Caco-2 (cell line): ENCODE data around the gene CABP2. TPM values are rescaled to one million over a fixed set of nuclear protein-coding genes. Genes with fewer than 3 reads are reported as not detected.

Experiments used
- BruUV-seq: library from RNA; stranded (reverse); fragments of 400-500 nt; replicated peaks from 2 replicates; lab custom pipeline; 2021; lab: Mats Ljungman, UMichigan
- CTCF ChIA-PET: fragments of 300-600 bp; sonication (Branson Sonifier 250); formaldehyde crosslinking; loops from one replicate; lab custom pipeline; 2022; ENCODE audit warnings: antibody characterized with exemption; lab: Charles Lee
- POLR2A ChIA-PET: fragments of 300-600 bp; sonication (Branson Sonifier 250); formaldehyde crosslinking; loops from one replicate; lab custom pipeline; 2022; ENCODE audit warnings: antibody characterized with exemption; lab: Charles Lee
- DNase-seq, 2 experiments: peaks; one replicate each; pipeline versions ENCODE4 v3.0.0 to v3.0.0-alpha.2; 2020 to 2022
- H3K27me3 ChIP-seq: replicated peaks from 2 replicates; pipeline ENCODE4 v1.6.0; 2011; ENCODE audit warnings: low read length; ENCODE audit not compliant: control insufficient read depth, insufficient read depth
- H3K36me3 ChIP-seq: 2 replicates; pipeline ENCODE4 v1.5.1; 2011; ENCODE audit warnings: low read length; ENCODE audit not compliant: control insufficient read depth, insufficient read depth
- H3K4me1 ChIP-seq: fragments of 250-450 bp; sonication (Bioruptor Pico); 2 replicates; pipeline ENCODE4 v1.5.1; 2020; ENCODE audit warnings: mild to moderate bottlenecking
- H3K4me3 ChIP-seq: 2 replicates; pipeline ENCODE4 v1.5.1; 2011; ENCODE audit warnings: low read depth, mild to moderate bottlenecking, control low read depth, low read length
- H3K9me3 ChIP-seq: fragments of 250-450 bp; sonication (Bioruptor Pico); 2 replicates; pipeline ENCODE4 v1.5.1; 2020; ENCODE audit warnings: mild to moderate bottlenecking, moderate library complexity
- H3K27ac Mint-ChIP-seq: one replicate; pipeline ENCODE4 v1.8.0; 2022; ENCODE audit warnings: mixed read lengths; ENCODE audit not compliant: unreplicated experiment
- H3K27me3 Mint-ChIP-seq: one replicate; pipeline ENCODE4 v1.8.0; 2022; ENCODE audit warnings: mixed read lengths; ENCODE audit not compliant: insufficient read depth, unreplicated experiment
- H3K36me3 Mint-ChIP-seq: one replicate; pipeline ENCODE4 v1.8.0; 2022; ENCODE audit warnings: mild to moderate bottlenecking, mixed read lengths; ENCODE audit not compliant: insufficient read depth, unreplicated experiment
- H3K4me1 Mint-ChIP-seq: one replicate; pipeline ENCODE4 v1.8.0; 2022; ENCODE audit warnings: low read depth, mixed read lengths; ENCODE audit not compliant: unreplicated experiment
- H3K4me3 Mint-ChIP-seq: one replicate; pipeline ENCODE4 v1.8.0; 2022; ENCODE audit warnings: mild to moderate bottlenecking, moderate library complexity, mixed read lengths; ENCODE audit not compliant: unreplicated experiment
- H3K9me3 Mint-ChIP-seq: one replicate; pipeline ENCODE4 v1.8.0; 2022; ENCODE audit warnings: mixed read lengths; ENCODE audit not compliant: unreplicated experiment
- CTCF ChIP-seq, 2 experiments: fragments of 200-600 bp in 1 of 2; IDR thresholded peaks; 1 replicate in 1 of 2; 2 replicates in 1 of 2; pipeline versions ENCODE4 v1.5.1 to v1.8.0; 2011 to 2022; ENCODE audit warnings: antibody characterized with exemption in 1 of 2, control low read depth in 1 of 2, inconsistent platforms in 1 of 2, low read depth in 1 of 2, low read length in 1 of 2, mild to moderate bottlenecking in 1 of 2, moderate library complexity in 1 of 2; ENCODE audit not compliant: insufficient read depth in 1 of 2, severe bottlenecking in 1 of 2, unreplicated experiment in 1 of 2
- intact Hi-C: fragments of 100-400 bp; cut with micrococcal nuclease; formaldehyde crosslinking; loops from one replicate; pipeline ENCODE4 v1.10.0; 2022; ENCODE audit not compliant: unreplicated experiment
- microRNA-seq: library from miRNA; unstranded; fragments of <30 nt; microRNA quantifications from one replicate; pipeline ENCODE4 v1.2.0, GENCODE V29; 2022
- total RNA-seq: library from RNA; stranded (reverse); gene quantifications from 2 replicates; pipeline ENCODE4 v1.2.3, GENCODE V29; 2022

Gene CABP2
- total RNA-seq, 1 experiment from 2014 or later = not detected

GRCh38 chr11:67472882-67473281 is 50.4 kb downstream of the CABP2 start:
- ChIA-PET CTCF (interaction anchor here (0.7 kb wide), 1 partner anchor 52 kb away, joined by 4 read pairs; no protein-coding TSS in a partner anchor), POLR2A (no interaction called here)
- DNase-seq = no peak
- TF ChIP-seq CTCF (IDR thresholded peaks at IDR 0.05; ENCODE audit: insufficient read depth in 1 of 2, low read depth in 1 of 2, low read length in 1 of 2, severe bottlenecking in 1 of 2, unreplicated experiment in 1 of 2) = no peak
- Histone ChIP-seq H3K4me3 (no peak overlapping the region), H3K9me3 (no peaks in the 10 kb centered on the region), H3K36me3 (no peaks in the 10 kb centered on the region), H3K27me3 (no peaks in the 10 kb centered on the region), H3K4me1 (peaks cover 18% of the 10 kb centered on the region)
- H3K4me3 Mint-ChIP-seq = no peak overlapping the region
- BruUV-seq = no TSS peak
- H3K27ac Mint-ChIP-seq = no peak overlapping the region
- H3K27me3 Mint-ChIP-seq = no peaks in the 10 kb centered on the region
- no peaks in the 10 kb centered on the region for H3K9me3 Mint-ChIP-seq
- intact Hi-C loops = no loop called here
- H3K4me1 Mint-ChIP-seq = peaks cover 7% of the 10 kb centered on the region
- H3K36me3 Mint-ChIP-seq = peaks cover 8% of the 10 kb centered on the region

GRCh38 chr11:67470337-67471002 is 52.8 kb downstream of the CABP2 start:
- ChIA-PET POLR2A (no interaction called here), CTCF (interaction anchor here (3.8 kb wide), 1 partner anchor 69 kb away, joined by 38 read pairs; the partner anchor contains the start of gene PPP1CA)
- no peaks in the 10 kb centered on the region for H3K9me3 ChIP-seq
- H3K36me3 Mint-ChIP-seq = peaks cover 13% of the 10 kb centered on the region
- peaks cover 14% of the 10 kb centered on the region for H3K4me1 Mint-ChIP-seq
- no peak for DNase-seq
- H3K27me3 ChIP-seq = no peaks in the 10 kb centered on the region
- H3K4me1 ChIP-seq = peaks cover 16% of the 10 kb centered on the region
- no peak overlapping the region for H3K4me3 ChIP-seq
- no peak overlapping the region for H3K27ac Mint-ChIP-seq
- no peaks in the 10 kb centered on the region for H3K27me3 Mint-ChIP-seq
- no peak for TF ChIP-seq CTCF (IDR thresholded peaks at IDR 0.05; ENCODE audit: insufficient read depth in 1 of 2, low read depth in 1 of 2, low read length in 1 of 2, severe bottlenecking in 1 of 2, unreplicated experiment in 1 of 2)
- intact Hi-C loops = no loop called here
- no peaks in the 10 kb centered on the region for H3K36me3 ChIP-seq
- no TSS peak for BruUV-seq
- peak overlapping the region; percentile 94 for H3K4me3 Mint-ChIP-seq
- no peaks in the 10 kb centered on the region for H3K9me3 Mint-ChIP-seq

GRCh38 chr11:67469508-67469811 is 53.8 kb downstream of the CABP2 start:
- intact Hi-C loops = loop anchor here (1.0 to 2.0 kb wide), 7 partner anchors 14 to 80 kb away; partner anchors contain the start of genes AIP, CDK2AP2, CORO1B and PPP1CA
- Mint-ChIP-seq H3K27me3 (no peaks in the 10 kb centered on the region), H3K9me3 (no peaks in the 10 kb centered on the region), H3K27ac (peak overlapping the region; percentile 40), H3K36me3 (peaks cover 18% of the 10 kb centered on the region), H3K4me3 (peak overlapping the region; percentile 94), H3K4me1 (peaks cover 20% of the 10 kb centered on the region)
- DNase-seq = no peak
- BruUV-seq = no TSS peak
- no peak for TF ChIP-seq CTCF (IDR thresholded peaks at IDR 0.05; ENCODE audit: insufficient read depth in 1 of 2, low read depth in 1 of 2, low read length in 1 of 2, severe bottlenecking in 1 of 2, unreplicated experiment in 1 of 2)
- Histone ChIP-seq H3K4me1 (peaks cover 20% of the 10 kb centered on the region), H3K36me3 (no peaks in the 10 kb centered on the region), H3K27me3 (no peaks in the 10 kb centered on the region), H3K9me3 (no peaks in the 10 kb centered on the region), H3K4me3 (peak overlapping the region; percentile 69)
- ChIA-PET CTCF (interaction anchor here (0.6 to 3.8 kb wide), 4 partner anchors 30 to 138 kb away, joined by 3 to 38 read pairs (median 4); partner anchors contain the start of genes GSTP1 and PPP1CA), POLR2A (interaction anchor here (1.4 kb wide), 1 partner anchor 15 kb away, joined by 3 read pairs; no protein-coding TSS in a partner anchor)

Small RNA genes lying within 50 kb of the gene (microRNA-seq; reads per million reads assigned to microRNA genes)
- 1.1 reads per million for gene MIR6752

Other genes starting within 250 kb of the CABP2 start
- gene ANKRD13D, start 234.1 kb downstream of the CABP2 start, total RNA-seq = 83.3 and 88.6 TPM in 2 replicates
- 81.2 and 89.6 TPM in 2 replicates for gene SSH3, start 219.9 kb downstream of the CABP2 start, total RNA-seq
- gene POLD4, start 169.9 kb downstream of the CABP2 start, total RNA-seq = 29.8 and 30.8 TPM in 2 replicates
- gene CLCF1, start 149.8 kb downstream of the CABP2 start, total RNA-seq = 4.5 and 5.8 TPM in 2 replicates
- 55.1 and 63.5 TPM in 2 replicates for gene RAD9A, start 131.5 kb downstream of the CABP2 start, total RNA-seq
- 384 and 389 TPM in 2 replicates for gene PPP1CA, start 121.6 kb downstream of the CABP2 start, total RNA-seq
- 0.26 TPM in 1 of 2 replicates, not detected in the other for gene TBC1D10C, start 119.4 kb downstream of the CABP2 start, total RNA-seq
- gene CARNS1, start 107.8 kb downstream of the CABP2 start, total RNA-seq = 0.09 and 0.28 TPM in 2 replicates
- 109 and 116 TPM in 2 replicates for gene RPS6KB2, start 95.0 kb downstream of the CABP2 start, total RNA-seq
- 0.27 TPM in 1 of 2 replicates, not detected in the other for gene PTPRCAP, start 85.8 kb downstream of the CABP2 start, total RNA-seq
- 172 and 176 TPM in 2 replicates for gene CORO1B, start 80.0 kb downstream of the CABP2 start, total RNA-seq
- not detected in 2 replicates for gene GPR152, start 70.7 kb downstream of the CABP2 start, total RNA-seq
- gene CABP4, start 68.1 kb downstream of the CABP2 start, total RNA-seq = not detected in 2 replicates
- gene TMEM134, start 54.2 kb downstream of the CABP2 start, total RNA-seq = 47.9 and 52.2 TPM in 2 replicates
- 110 and 112 TPM in 2 replicates for gene AIP, start 40.4 kb downstream of the CABP2 start, total RNA-seq
- gene PITPNM1, start 18.1 kb downstream of the CABP2 start, total RNA-seq = 65.0 and 78.3 TPM in 2 replicates
- gene CDK2AP2, start 15.3 kb downstream of the CABP2 start, total RNA-seq = 96.1 and 99.4 TPM in 2 replicates
- 1,799 and 1,911 TPM in 2 replicates for gene GSTP1, start 60.4 kb upstream of the CABP2 start, total RNA-seq
- gene NDUFV1, start 83.5 kb upstream of the CABP2 start, total RNA-seq = 358 and 375 TPM in 2 replicates
- 15.0 and 18.1 TPM in 2 replicates for gene NUDT8, start 106.5 kb upstream of the CABP2 start, total RNA-seq
- not detected in 2 replicates for gene TBX10, start 116.3 kb upstream of the CABP2 start, total RNA-seq
- gene ACY3, start 127.3 kb upstream of the CABP2 start, total RNA-seq = 2.4 and 4.2 TPM in 2 replicates
- 0.26 and 0.54 TPM in 2 replicates for gene ALDH3B2, start 151.2 kb upstream of the CABP2 start, total RNA-seq